H1 (cell line): ENCODE measurements around the gene HLX. TPM values are rescaled to one million over a fixed set of nuclear protein-coding genes. Genes with fewer than 3 reads are reported as not detected.

ENCODE experiments used
- CTCF ChIA-PET: fragments of 300-600 bp; sonication (Branson Sonifier 250); formaldehyde crosslinking; loops from one replicate; lab custom pipeline; 2021; ENCODE audit not compliant: partially characterized antibody; lab: Charles Lee
- POLR2A ChIA-PET: fragments of 300-600 bp; sonication (Branson Sonifier 250); formaldehyde crosslinking; loops from one replicate; lab custom pipeline; 2021; ENCODE audit warnings: inconsistent platforms; ENCODE audit not compliant: partially characterized antibody; lab: Charles Lee
- DNase-seq, 2 experiments: peaks; one replicate each; pipeline versions ENCODE4 v3.0.0 to v3.0.0-alpha.2; 2010 to 2022; ENCODE audit warnings: low spot score in 2 of 2, low read depth in 1 of 2, mixed read lengths in 1 of 2
- FAIRE-seq: peaks from 2 replicates; lab custom pipeline; 2011; peaks lifted over from hg19 to GRCh38; lab: Jason Lieb, UNC
- H2AFZ ChIP-seq: 2 replicates; pipeline ENCODE4 v1.8.1; 2012; ENCODE audit warnings: low read length, inconsistent platforms
- H2AK5ac ChIP-seq: 2 replicates; pipeline ENCODE4 v1.6.1; 2013; ENCODE audit warnings: low read depth, low read length
- H2BK120ac ChIP-seq: replicated peaks from 2 replicates; pipeline ENCODE3; 2013; ENCODE audit warnings: low read depth, low read length, inconsistent platforms
- H2BK12ac ChIP-seq: 2 replicates; pipeline ENCODE4 v1.6.1; 2013; ENCODE audit warnings: low read depth, low read length
- H2BK15ac ChIP-seq: 2 replicates; pipeline ENCODE4 v1.6.1; 2013; ENCODE audit warnings: low read length
- H2BK20ac ChIP-seq: 2 replicates; pipeline ENCODE4 v1.6.1; 2013; ENCODE audit warnings: low read length
- H2BK5ac ChIP-seq: 2 replicates; pipeline ENCODE4 v1.6.1; 2013; ENCODE audit warnings: low read depth, low read length
- H3K14ac ChIP-seq: 2 replicates; pipeline ENCODE4 v1.6.1; 2013; ENCODE audit warnings: inconsistent platforms; ENCODE audit not compliant: insufficient read length
- H3K18ac ChIP-seq: 2 replicates; pipeline ENCODE4 v1.6.1; 2013; ENCODE audit warnings: low read length; ENCODE audit errors: extremely low read depth
- H3K23ac ChIP-seq: 2 replicates; pipeline ENCODE4 v1.6.1; 2013; ENCODE audit warnings: inconsistent platforms; ENCODE audit not compliant: insufficient read length
- H3K23me2 ChIP-seq: 2 replicates; pipeline ENCODE4 v1.6.1; 2013; ENCODE audit warnings: low read depth, low read length
- H3K27ac ChIP-seq: 2 replicates; pipeline ENCODE4 v1.6.1; 2011; ENCODE audit warnings: low read depth, low read length, inconsistent platforms
- H3K27me3 ChIP-seq, 4 experiments: replicated peaks in 1 of 4; 1 replicate in 1 of 4; 2 replicates in 3 of 4; pipeline versions ENCODE4 v1.6.1 to v1.8.1; 2011 to 2013; ENCODE audit warnings: low read length in 3 of 4, mild to moderate bottlenecking in 3 of 4, inconsistent platforms in 2 of 4, mixed read lengths in 2 of 4, moderate library complexity in 1 of 4; ENCODE audit not compliant: control insufficient read depth in 3 of 4, insufficient read depth in 3 of 4; ENCODE audit errors: extremely low read depth in 1 of 4
- H3K36me3 ChIP-seq, 4 experiments: 2 replicates each; pipeline versions ENCODE4 v1.6.1 to v1.8.1; 2011 to 2013; ENCODE audit warnings: mild to moderate bottlenecking in 4 of 4, low read length in 3 of 4, moderate library complexity in 2 of 4, control low read depth in 1 of 4, inconsistent platforms in 1 of 4; ENCODE audit not compliant: insufficient read depth in 4 of 4, control insufficient read depth in 2 of 4
- H3K4ac ChIP-seq: replicated peaks from 2 replicates; pipeline ENCODE3; 2013; ENCODE audit warnings: low read length, low read depth, mixed read lengths, inconsistent platforms; ENCODE audit not compliant: insufficient read length
- H3K4me1 ChIP-seq, 4 experiments: replicated peaks in 1 of 4; 1 replicate in 1 of 4; 2 replicates in 3 of 4; pipeline versions ENCODE4 v1.6.1 to v1.8.1; 2011 to 2013; ENCODE audit warnings: low read length in 3 of 4, inconsistent platforms in 2 of 4, mixed read lengths in 1 of 4; ENCODE audit not compliant: insufficient read depth in 4 of 4, control insufficient read depth in 3 of 4
- H3K4me2 ChIP-seq, 2 experiments: 2 replicates each; pipeline versions ENCODE4 v1.6.1 to v1.8.1; 2011 to 2013; ENCODE audit warnings: low read depth in 2 of 2, low read length in 2 of 2, control low read depth in 1 of 2, inconsistent platforms in 1 of 2, mild to moderate bottlenecking in 1 of 2; ENCODE audit not compliant: insufficient read depth in 1 of 2
- H3K4me3 ChIP-seq, 4 experiments: fragments of 200-600, 300-600 bp in 1 of 4; sonication (generic), shearing (Covaris generic), sonication (Bioruptor Twin) in 1 of 4; 2 replicates each; pipeline versions ENCODE4 v1.5.1 to v1.8.1; 2011 to 2016; ENCODE audit warnings: low read length in 4 of 4, low read depth in 3 of 4, control low read depth in 2 of 4, inconsistent platforms in 2 of 4, mild to moderate bottlenecking in 2 of 4, mixed read lengths in 1 of 4, moderate library complexity in 1 of 4; ENCODE audit not compliant: insufficient read depth in 2 of 4; ENCODE audit errors: extremely low read depth in 1 of 4
- H3K56ac ChIP-seq: replicated peaks from 2 replicates; pipeline ENCODE3; 2013; ENCODE audit warnings: low read depth, mild to moderate bottlenecking, mixed read lengths, low read length, inconsistent platforms; ENCODE audit not compliant: insufficient read length
- H3K79me1 ChIP-seq: 2 replicates; pipeline ENCODE4 v1.6.1; 2013; ENCODE audit warnings: low read depth, low read length, control low read depth
- H3K79me2 ChIP-seq, 2 experiments: 2 replicates each; pipeline versions ENCODE4 v1.6.1 to v1.8.1; 2012 to 2013; ENCODE audit warnings: low read length in 2 of 2, mild to moderate bottlenecking in 2 of 2, inconsistent platforms in 1 of 2; ENCODE audit not compliant: insufficient read depth in 2 of 2, control insufficient read depth in 1 of 2
- H3K9ac ChIP-seq, 4 experiments: replicated peaks in 1 of 4; 1 replicate in 1 of 4; 2 replicates in 3 of 4; pipeline versions ENCODE4 v1.6.1 to v1.8.1; 2011 to 2013; ENCODE audit warnings: low read depth in 3 of 4, low read length in 3 of 4, control low read depth in 2 of 4, mild to moderate bottlenecking in 2 of 4, moderate library complexity in 2 of 4, inconsistent platforms in 1 of 4; ENCODE audit errors: extremely low read depth in 1 of 4
- H3K9me3 ChIP-seq, 2 experiments: 2 replicates each; pipeline versions ENCODE4 v1.6.1 to v1.8.1; 2012 to 2013; ENCODE audit warnings: mild to moderate bottlenecking in 2 of 2, moderate library complexity in 2 of 2, control low read depth in 1 of 2, inconsistent platforms in 1 of 2, low read depth in 1 of 2, low read length in 1 of 2, mixed read lengths in 1 of 2; ENCODE audit not compliant: insufficient read depth in 2 of 2
- H4K20me1 ChIP-seq, 2 experiments: replicated peaks in 1 of 2; 2 replicates each; pipeline versions ENCODE3 to v1.8.1; 2011 to 2013; ENCODE audit warnings: inconsistent platforms in 2 of 2, low read length in 2 of 2, mild to moderate bottlenecking in 1 of 2; ENCODE audit not compliant: insufficient read depth in 2 of 2, control insufficient read depth in 1 of 2
- H4K5ac ChIP-seq: 2 replicates; pipeline ENCODE4 v1.6.1; 2013; ENCODE audit warnings: low read length, low read depth, mixed read lengths, inconsistent platforms; ENCODE audit not compliant: insufficient read length
- H4K8ac ChIP-seq: 2 replicates; pipeline ENCODE4 v1.8.0; 2013; ENCODE audit warnings: mild to moderate bottlenecking, moderate library complexity, low read length, inconsistent platforms; ENCODE audit not compliant: insufficient read depth; ENCODE audit errors: extremely low read depth
- H4K91ac ChIP-seq: replicated peaks from 2 replicates; pipeline ENCODE3; 2013; ENCODE audit warnings: low read length, mixed read lengths, inconsistent platforms; ENCODE audit not compliant: insufficient read length
- ASH2L ChIP-seq: fragments of 200-600, 300-600 bp; sonication (generic); IDR thresholded peaks from one replicate; pipeline ENCODE4 v1.7.1; 2017; ENCODE audit warnings: low read length
- BACH1 ChIP-seq: IDR thresholded peaks from 2 replicates; pipeline ENCODE4 v1.6.1; 2012; ENCODE audit warnings: low read length, improper control_type of control experiment
- BCL11A ChIP-seq, 2 experiments: IDR thresholded peaks; one replicate each; pipeline ENCODE4 v1.6.1; 2011; ENCODE audit warnings: low read depth in 2 of 2, low read length in 2 of 2, mild to moderate bottlenecking in 2 of 2
- CREB1 ChIP-seq: IDR thresholded peaks from 2 replicates; pipeline ENCODE4 v1.6.1; 2012; ENCODE audit warnings: inconsistent platforms
- EZH2 ChIP-seq: fragments of 200-600 bp; sonication (generic); IDR thresholded peaks from 2 replicates; pipeline ENCODE4 v1.7.1; 2012; ENCODE audit warnings: low read depth, mild to moderate bottlenecking, moderate library complexity, low read length, inconsistent platforms; ENCODE audit not compliant: severe bottlenecking
- KDM1A ChIP-seq: fragments of 200-600, 300-600 bp; sonication (generic); IDR thresholded peaks from 2 replicates; pipeline ENCODE4 v1.7.1; 2016; ENCODE audit warnings: mild to moderate bottlenecking, low read length, borderline replicate concordance
- MAX ChIP-seq: IDR thresholded peaks from 2 replicates; pipeline ENCODE4 v1.6.1; 2012; ENCODE audit warnings: inconsistent platforms
- POLR2A ChIP-seq, 2 experiments: IDR thresholded peaks; 1 replicate in 1 of 2; 2 replicates in 1 of 2; pipeline ENCODE4 v1.6.1; 2011; ENCODE audit warnings: low read depth in 2 of 2, low read length in 2 of 2, mild to moderate bottlenecking in 2 of 2; ENCODE audit errors: control extremely low read depth in 1 of 2
- RBBP5 ChIP-seq: IDR thresholded peaks from 2 replicates; pipeline ENCODE4 v1.7.1; 2012; ENCODE audit warnings: low read depth, mild to moderate bottlenecking, inconsistent platforms, low read length, moderate library complexity, borderline replicate concordance
- RFX5 ChIP-seq: IDR thresholded peaks from 2 replicates; pipeline ENCODE4 v1.6.1; 2011; ENCODE audit warnings: low read depth, low read length, improper control_type of control experiment, borderline replicate concordance
- SIN3A ChIP-seq, 2 experiments: IDR thresholded peaks in 1 of 2; conservative IDR thresholded peaks in 1 of 2; 2 replicates each; pipeline ENCODE4 v1.6.1; 2011 to 2012; ENCODE audit warnings: low read length in 2 of 2, improper control_type of control experiment in 1 of 2, low read depth in 1 of 2, mild to moderate bottlenecking in 1 of 2
- TBP ChIP-seq: IDR thresholded peaks from 2 replicates; pipeline ENCODE4 v1.6.1; 2011; ENCODE audit warnings: low read depth, low read length, improper control_type of control experiment
- WGBS, 2 experiments: shearing (Covaris generic) in 1 of 2; methylation state at CpG; one replicate each; pipeline versions ENCODE4 v1.1.6 to v1.1.7; 2013 to 2015; ENCODE audit warnings: low lambda C conversion rate in 2 of 2, mixed read lengths in 2 of 2, inconsistent platforms in 1 of 2, low coverage in 1 of 2, missing lambda C conversion rate in 1 of 2; ENCODE audit not compliant: insufficient replicate concordance in 2 of 2, insufficient coverage in 1 of 2, insufficient read length in 1 of 2; ENCODE audit errors: extremely low coverage in 1 of 2, missing lambda C conversion rate in 1 of 2; 5-methylcytosine and 5-hydroxymethylcytosine counted together
- polyA plus RNA-seq, 7 experiments: library from polyadenylated mRNA; depleted of rRNA in 3 of 7; stranded (reverse) in 5 of 7; unstranded in 2 of 7; fragments of >200 nt in 5 of 7; fragments of 200-250 nt in 2 of 7; gene quantifications; 1 replicate in 5 of 7; 2 replicates in 1 of 7; 4 replicates in 1 of 7; pipeline versions ENCODE4 v1.2.1 to v1.2.3, GENCODE V29; 2011 to 2013; ENCODE audit warnings: missing spikeins in 2 of 7, mixed read lengths in 2 of 7
- total RNA-seq: library from RNA; stranded (reverse); fragmentation: NEBNext Ultra II Directional; extraction: Animal tissue kit (Norgen Biotek cat#: 25700); gene quantifications from 2 replicates; pipeline ENCODE4 v1.2.1, GENCODE V29; 2021

The HLX gene
- total and polyA plus RNA-seq, 2 of the 8 experiments (the other 6 are each of a cell fraction or from before 2014, with no cell fraction given): 0.11 to 0.30 TPM

DNA sequence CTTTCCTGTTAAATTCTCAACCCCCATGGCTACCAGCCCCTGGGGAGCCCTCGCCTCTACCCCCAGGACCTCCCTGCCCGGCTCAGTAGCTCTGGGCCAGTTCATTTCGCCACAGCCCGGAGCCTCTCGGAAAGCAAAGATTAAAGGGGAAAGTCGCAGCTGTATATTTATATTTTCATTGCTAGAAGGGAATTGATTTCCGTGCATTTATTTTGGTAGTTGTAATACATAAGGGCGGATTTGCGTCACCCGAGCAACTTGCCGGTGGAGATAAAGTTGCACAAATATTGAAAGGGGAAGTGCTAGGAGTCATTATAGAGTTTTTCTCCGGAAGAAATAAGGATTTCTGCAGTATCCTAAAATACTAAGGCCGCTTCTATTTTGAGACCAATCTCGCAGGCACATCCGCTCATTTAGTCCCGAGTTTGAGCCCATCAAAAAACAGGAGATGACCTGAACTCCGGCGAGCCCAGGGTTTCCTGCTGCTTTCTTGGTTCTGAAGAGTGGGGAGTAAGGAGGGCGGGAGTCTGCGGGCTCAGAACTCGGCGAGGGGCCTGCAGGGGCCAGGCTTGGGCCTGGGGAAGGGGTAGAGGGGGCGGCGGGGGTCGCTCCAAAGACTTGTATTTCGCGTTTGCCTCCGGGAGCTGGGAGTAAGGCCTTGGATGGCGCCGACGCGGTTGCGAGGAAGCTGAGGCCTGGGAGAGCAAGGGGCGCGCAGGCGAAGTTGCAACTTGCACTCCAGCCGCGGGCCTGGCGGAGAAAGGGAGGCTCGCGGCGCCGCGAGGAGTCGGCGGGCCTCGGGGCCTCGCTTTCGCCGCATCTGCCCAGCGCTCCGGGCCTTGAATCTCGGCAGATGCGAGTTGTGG, 2.5 kb upstream of the HLX start:
- DNase-seq: peak in 1 of 2 experiments; percentile 73
- no peak for TF ChIP-seq BCL11A (IDR thresholded peaks at IDR 0.05; ENCODE audit: low read depth in 2 of 2, low read length in 2 of 2)
- TF ChIP-seq SIN3A (conservative IDR thresholded peaks at IDR 0.05 in 1 of 2, IDR thresholded peaks at IDR 0.05 in 1 of 2; ENCODE audit: low read depth in 1 of 2, low read length in 2 of 2): no peak
- TF ChIP-seq TBP: 0 out of 2 replicates have a peak, but pooled peaks have one; percentile 29
- peak; percentile 87 for TF ChIP-seq EZH2
- TF ChIP-seq RBBP5: peak; percentile 86; the same call in 1 of the 2 replicates
- peak; percentile 98 for TF ChIP-seq ASH2L
- peak; percentile 44 for TF ChIP-seq MAX
- no peak for TF ChIP-seq KDM1A
- no peak for TF ChIP-seq BACH1
- no peak for TF ChIP-seq POLR2A (IDR thresholded peaks at IDR 0.05; ENCODE audit: control extremely low read depth in 1 of 2, low read depth in 2 of 2, low read length in 2 of 2)
- no peak for TF ChIP-seq RFX5
- no peak for TF ChIP-seq CREB1

More for the DNA sequence above, 2.5 kb upstream of the HLX start:
- Histone ChIP-seq H3K4me3 (peak overlapping the region; percentile 46 to 65 (median 52)), H4K8ac (0 out of 2 replicates have a peak overlapping the region, but pooled peaks have one; percentile 66), H3K79me2 (no peaks in the 10 kb centered on the region), H4K91ac (no peak overlapping the region), H3K23me2 (peaks cover 9% of the 10 kb centered on the region; the same call in 1 of the 2 replicates), H3K4me1 (peaks cover 7 to 22% (median 12%) of the 10 kb centered on the region in 4 experiments), H3K9me3 (no peaks in the 10 kb centered on the region), H2BK20ac (no peak overlapping the region), H3K4ac (no peak overlapping the region), H3K36me3 (no peaks in the 10 kb centered on the region; a peak in 1 of 8 replicates), H3K56ac (no peak overlapping the region), H3K18ac (no peak overlapping the region), H4K5ac (no peak overlapping the region), H3K14ac (no peak overlapping the region), H3K9ac (no peak overlapping the region), H3K27ac (no peak overlapping the region), H4K20me1 (peaks cover 4 to 13% of the 10 kb centered on the region in 2 experiments), H3K23ac (no peak overlapping the region), H2BK15ac (no peak overlapping the region), H3K27me3 (peaks cover 63 to 76% (median 70%) of the 10 kb centered on the region in 4 experiments), H3K4me2 (peak overlapping the region; percentile 95 to 97), H2BK5ac (no peak overlapping the region), H2BK12ac (no peak overlapping the region), H2AFZ (no peak overlapping the region), H2AK5ac (no peak overlapping the region), H2BK120ac (no peak overlapping the region), H3K79me1 (no peaks in the 10 kb centered on the region)
- ChIA-PET CTCF (interaction anchor here (0.6 to 5.7 kb wide), 8 partner anchors 9 to 613 kb away, joined by 3 to 32 read pairs (median 6); no protein-coding TSS in a partner anchor), POLR2A (interaction anchor here (2.3 to 2.8 kb wide), 2 partner anchors 10 to 18 kb away, joined by 8 to 12 read pairs; no protein-coding TSS in a partner anchor)
- FAIRE-seq: no peak
- 2% methylated on average over 51 of the region's 54 CpGs; no CpG with 5 or more reads in 1 of the 2 experiments for WGBS, 2 experiments
